Measurements from ENCODE around the gene CNTNAP5. TPM values are rescaled to one million over a fixed set of nuclear protein-coding genes. Genes with fewer than 3 reads are reported as not detected.

CNTNAP5 gene
- total RNA-seq, 2 experiments from 2014 or later = not detected

DNA sequence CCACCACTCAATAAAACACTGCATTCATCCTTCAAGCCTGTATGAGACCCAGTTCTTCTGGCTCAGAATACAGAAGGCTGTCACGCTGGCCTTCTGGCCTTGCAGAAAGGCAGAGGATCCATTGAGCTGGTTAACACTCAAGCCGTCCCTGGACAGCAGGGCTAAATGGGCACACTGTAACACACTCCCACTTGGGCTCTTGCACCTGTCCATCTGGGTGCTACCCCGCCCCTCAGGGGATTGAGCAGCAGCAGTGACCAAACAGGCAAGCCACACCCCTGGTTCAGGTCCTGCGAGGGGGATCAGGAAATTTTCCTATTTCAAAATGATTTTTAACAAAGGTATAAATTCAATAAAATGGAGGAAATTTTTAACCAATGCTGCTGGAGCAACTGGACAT, 936.0 kb downstream of the CNTNAP5 start:
- Mint-ChIP-seq H3K27ac (no peak overlapping the region), H3K27me3 (no peaks in the 10 kb centered on the region), H3K4me1 (ENCODE audit: low read depth) (no peaks in the 10 kb centered on the region), H3K36me3 (ENCODE audit: low read depth) (no peaks in the 10 kb centered on the region), H3K4me3 (no peak overlapping the region), H3K9me3 (peaks cover 2% of the 10 kb centered on the region)
- CTCF ChIA-PET = no interaction called here
- TF ChIP-seq, protein P1, sequence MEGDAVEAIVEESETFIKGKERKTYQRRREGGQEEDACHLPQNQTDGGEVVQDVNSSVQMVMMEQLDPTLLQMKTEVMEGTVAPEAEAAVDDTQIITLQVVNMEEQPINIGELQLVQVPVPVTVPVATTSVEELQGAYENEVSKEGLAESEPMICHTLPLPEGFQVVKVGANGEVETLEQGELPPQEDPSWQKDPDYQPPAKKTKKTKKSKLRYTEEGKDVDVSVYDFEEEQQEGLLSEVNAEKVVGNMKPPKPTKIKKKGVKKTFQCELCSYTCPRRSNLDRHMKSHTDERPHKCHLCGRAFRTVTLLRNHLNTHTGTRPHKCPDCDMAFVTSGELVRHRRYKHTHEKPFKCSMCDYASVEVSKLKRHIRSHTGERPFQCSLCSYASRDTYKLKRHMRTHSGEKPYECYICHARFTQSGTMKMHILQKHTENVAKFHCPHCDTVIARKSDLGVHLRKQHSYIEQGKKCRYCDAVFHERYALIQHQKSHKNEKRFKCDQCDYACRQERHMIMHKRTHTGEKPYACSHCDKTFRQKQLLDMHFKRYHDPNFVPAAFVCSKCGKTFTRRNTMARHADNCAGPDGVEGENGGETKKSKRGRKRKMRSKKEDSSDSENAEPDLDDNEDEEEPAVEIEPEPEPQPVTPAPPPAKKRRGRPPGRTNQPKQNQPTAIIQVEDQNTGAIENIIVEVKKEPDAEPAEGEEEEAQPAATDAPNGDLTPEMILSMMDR (IDR thresholded peaks at IDR 0.05) = no peak
- POLR2A ChIA-PET = no interaction called here
- intact Hi-C loops (cut with micrococcal nuclease) = no loop called here
- DNase-seq = no peak
- no peak for ATAC-seq

Measured in activated CD8-positive, alpha-beta T cell treated with anti-CD3 and anti-CD28 coated beads for 36 hours (primary cell).